ENCODE results near the gene DCDC2B.

DNA sequence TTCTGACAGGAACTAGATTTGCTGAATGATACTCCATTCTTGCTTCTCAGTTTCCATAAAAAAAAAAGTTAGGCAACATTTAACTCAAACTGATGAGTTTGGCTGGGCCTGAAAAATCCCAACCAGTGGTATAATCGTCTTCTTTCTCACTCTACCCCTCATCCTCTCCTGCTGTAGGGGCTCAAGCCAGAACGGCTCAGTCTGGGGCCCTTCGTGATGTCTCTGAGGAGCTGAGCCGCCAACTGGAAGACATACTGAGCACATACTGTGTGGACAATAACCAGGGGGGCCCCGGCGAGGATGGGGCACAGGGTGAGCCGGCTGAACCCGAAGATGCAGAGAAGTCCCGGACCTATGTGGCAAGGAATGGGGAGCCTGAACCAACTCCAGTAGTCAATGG lies 27.8 kb upstream of the DCDC2B start:
- TF ChIP-seq EZH2 (IDR thresholded peaks at IDR 0.05; ENCODE audit: borderline replicate concordance, low read depth, low read length, severe bottlenecking): no peak
- TF ChIP-seq, protein P1, sequence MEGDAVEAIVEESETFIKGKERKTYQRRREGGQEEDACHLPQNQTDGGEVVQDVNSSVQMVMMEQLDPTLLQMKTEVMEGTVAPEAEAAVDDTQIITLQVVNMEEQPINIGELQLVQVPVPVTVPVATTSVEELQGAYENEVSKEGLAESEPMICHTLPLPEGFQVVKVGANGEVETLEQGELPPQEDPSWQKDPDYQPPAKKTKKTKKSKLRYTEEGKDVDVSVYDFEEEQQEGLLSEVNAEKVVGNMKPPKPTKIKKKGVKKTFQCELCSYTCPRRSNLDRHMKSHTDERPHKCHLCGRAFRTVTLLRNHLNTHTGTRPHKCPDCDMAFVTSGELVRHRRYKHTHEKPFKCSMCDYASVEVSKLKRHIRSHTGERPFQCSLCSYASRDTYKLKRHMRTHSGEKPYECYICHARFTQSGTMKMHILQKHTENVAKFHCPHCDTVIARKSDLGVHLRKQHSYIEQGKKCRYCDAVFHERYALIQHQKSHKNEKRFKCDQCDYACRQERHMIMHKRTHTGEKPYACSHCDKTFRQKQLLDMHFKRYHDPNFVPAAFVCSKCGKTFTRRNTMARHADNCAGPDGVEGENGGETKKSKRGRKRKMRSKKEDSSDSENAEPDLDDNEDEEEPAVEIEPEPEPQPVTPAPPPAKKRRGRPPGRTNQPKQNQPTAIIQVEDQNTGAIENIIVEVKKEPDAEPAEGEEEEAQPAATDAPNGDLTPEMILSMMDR (IDR thresholded peaks at IDR 0.05; ENCODE audit: borderline replicate concordance, extremely low read depth, low read length, poor library complexity, severe bottlenecking): no peak

Measured in DND-41 (cell line).